ENCODE measurements around the gene CDS2. TPM values are rescaled to one million over a fixed set of nuclear protein-coding genes. Genes with fewer than 3 reads are reported as not detected.

The CDS2 gene
- total RNA-seq, 1 experiment from 2014 or later: 49.1 TPM

DNA sequence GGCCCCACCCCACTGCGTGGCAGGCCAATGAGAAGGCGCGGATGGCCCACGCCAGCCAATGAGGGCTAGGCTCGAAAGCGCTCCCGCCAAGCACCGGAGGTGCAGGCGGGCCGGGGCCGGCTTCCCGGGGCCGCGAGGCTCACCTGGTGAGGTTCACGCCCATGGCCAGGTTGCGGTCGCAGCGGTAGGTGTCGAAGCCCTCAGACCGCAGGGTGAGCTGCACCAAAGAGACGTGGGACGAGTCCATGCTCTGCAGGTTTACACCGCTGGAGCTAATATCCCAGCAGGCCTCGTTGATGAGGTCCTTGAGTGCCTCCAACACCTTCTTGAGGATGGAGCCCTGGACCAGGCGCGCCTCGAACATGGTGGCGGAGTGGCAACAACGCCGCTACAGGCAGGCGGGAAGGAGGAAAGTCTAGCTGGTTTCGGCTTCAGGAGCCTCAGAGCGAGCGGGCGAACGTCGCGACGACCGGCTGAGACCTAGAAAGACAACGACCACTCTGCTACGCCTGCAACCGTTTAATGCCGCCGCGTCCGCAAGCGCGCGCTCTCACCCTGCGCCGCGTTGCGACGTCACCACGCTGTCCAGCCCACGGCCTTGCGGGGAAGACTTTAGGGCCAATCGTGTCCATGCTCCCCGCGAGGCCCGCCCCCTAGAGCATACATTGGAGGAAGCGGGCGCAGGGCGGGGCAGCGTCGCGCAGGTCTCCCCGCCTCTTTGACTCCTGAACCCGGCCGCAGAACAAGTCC is 7.2 kb upstream of the CDS2 start, which contains the start of gene PCNA (continued):
- no peak; the same call in 1 of the 2 replicates for TF ChIP-seq ESRRA (CRISPR knock-in tag; IDR thresholded peaks at IDR 0.05; ENCODE audit: borderline replicate concordance)
- TF ChIP-seq, protein P1, sequence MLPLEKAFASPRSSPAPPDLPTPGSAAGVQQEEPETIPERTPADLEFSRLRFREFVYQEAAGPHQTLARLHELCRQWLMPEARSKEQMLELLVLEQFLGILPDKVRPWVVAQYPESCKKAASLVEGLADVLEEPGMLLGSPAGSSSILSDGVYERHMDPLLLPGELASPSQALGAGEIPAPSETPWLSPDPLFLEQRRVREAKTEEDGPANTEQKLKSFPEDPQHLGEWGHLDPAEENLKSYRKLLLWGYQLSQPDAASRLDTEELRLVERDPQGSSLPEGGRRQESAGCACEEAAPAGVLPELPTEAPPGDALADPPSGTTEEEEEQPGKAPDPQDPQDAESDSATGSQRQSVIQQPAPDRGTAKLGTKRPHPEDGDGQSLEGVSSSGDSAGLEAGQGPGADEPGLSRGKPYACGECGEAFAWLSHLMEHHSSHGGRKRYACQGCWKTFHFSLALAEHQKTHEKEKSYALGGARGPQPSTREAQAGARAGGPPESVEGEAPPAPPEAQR (CRISPR knock-in tag; IDR thresholded peaks at IDR 0.05): no peak
- peak; percentile 1; the same call in 1 of the 2 replicates for TF ChIP-seq IRF2 (CRISPR knock-in tag; IDR thresholded peaks at IDR 0.05; ENCODE audit: borderline replicate concordance, low read depth)
- TF ChIP-seq, protein P2, sequence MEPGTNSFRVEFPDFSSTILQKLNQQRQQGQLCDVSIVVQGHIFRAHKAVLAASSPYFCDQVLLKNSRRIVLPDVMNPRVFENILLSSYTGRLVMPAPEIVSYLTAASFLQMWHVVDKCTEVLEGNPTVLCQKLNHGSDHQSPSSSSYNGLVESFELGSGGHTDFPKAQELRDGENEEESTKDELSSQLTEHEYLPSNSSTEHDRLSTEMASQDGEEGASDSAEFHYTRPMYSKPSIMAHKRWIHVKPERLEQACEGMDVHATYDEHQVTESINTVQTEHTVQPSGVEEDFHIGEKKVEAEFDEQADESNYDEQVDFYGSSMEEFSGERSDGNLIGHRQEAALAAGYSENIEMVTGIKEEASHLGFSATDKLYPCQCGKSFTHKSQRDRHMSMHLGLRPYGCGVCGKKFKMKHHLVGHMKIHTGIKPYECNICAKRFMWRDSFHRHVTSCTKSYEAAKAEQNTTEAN (CRISPR knock-in tag; IDR thresholded peaks at IDR 0.05): 0 out of 2 replicates have a peak, but pooled peaks have one; percentile 16
- TF ChIP-seq SMAD3 (CRISPR knock-in tag; IDR thresholded peaks at IDR 0.05; ENCODE audit: borderline replicate concordance): 0 out of 2 replicates have a peak, but pooled peaks have one; percentile 1
- TF ChIP-seq ZNF219 (CRISPR knock-in tag; IDR thresholded peaks at IDR 0.05; ENCODE audit: borderline replicate concordance): 0 out of 2 replicates have a peak, but pooled peaks have one; percentile 86
- no peak for TF ChIP-seq GTF2I (CRISPR knock-in tag; conservative IDR thresholded peaks at IDR 0.05)
- TF ChIP-seq, protein P3, sequence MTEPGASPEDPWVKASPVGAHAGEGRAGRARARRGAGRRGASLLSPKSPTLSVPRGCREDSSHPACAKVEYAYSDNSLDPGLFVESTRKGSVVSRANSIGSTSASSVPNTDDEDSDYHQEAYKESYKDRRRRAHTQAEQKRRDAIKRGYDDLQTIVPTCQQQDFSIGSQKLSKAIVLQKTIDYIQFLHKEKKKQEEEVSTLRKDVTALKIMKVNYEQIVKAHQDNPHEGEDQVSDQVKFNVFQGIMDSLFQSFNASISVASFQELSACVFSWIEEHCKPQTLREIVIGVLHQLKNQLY (CRISPR knock-in tag; IDR thresholded peaks at IDR 0.05): 0 out of 2 replicates have a peak, but pooled peaks have one; percentile 80
- peak; percentile 94 for TF ChIP-seq TP53 (CRISPR knock-in tag; IDR thresholded peaks at IDR 0.05)
- TF ChIP-seq FOXK1 (CRISPR knock-in tag; IDR thresholded peaks at IDR 0.05): no peak; the same call in 1 of the 2 replicates
- TF ChIP-seq, protein P4, sequence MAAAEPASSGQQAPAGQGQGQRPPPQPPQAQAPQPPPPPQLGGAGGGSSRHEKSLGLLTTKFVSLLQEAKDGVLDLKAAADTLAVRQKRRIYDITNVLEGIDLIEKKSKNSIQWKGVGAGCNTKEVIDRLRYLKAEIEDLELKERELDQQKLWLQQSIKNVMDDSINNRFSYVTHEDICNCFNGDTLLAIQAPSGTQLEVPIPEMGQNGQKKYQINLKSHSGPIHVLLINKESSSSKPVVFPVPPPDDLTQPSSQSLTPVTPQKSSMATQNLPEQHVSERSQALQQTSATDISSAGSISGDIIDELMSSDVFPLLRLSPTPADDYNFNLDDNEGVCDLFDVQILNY (CRISPR knock-in tag; IDR thresholded peaks at IDR 0.05): peak; percentile 87
- TF ChIP-seq TEAD4 (CRISPR knock-in tag; IDR thresholded peaks at IDR 0.05): no peak; the same call in 1 of the 2 replicates
- TF ChIP-seq, protein P5, sequence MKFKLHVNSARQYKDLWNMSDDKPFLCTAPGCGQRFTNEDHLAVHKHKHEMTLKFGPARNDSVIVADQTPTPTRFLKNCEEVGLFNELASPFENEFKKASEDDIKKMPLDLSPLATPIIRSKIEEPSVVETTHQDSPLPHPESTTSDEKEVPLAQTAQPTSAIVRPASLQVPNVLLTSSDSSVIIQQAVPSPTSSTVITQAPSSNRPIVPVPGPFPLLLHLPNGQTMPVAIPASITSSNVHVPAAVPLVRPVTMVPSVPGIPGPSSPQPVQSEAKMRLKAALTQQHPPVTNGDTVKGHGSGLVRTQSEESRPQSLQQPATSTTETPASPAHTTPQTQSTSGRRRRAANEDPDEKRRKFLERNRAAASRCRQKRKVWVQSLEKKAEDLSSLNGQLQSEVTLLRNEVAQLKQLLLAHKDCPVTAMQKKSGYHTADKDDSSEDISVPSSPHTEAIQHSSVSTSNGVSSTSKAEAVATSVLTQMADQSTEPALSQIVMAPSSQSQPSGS (CRISPR knock-in tag; IDR thresholded peaks at IDR 0.05; ENCODE audit: borderline replicate concordance, low read depth): no peak
- peak; percentile 98 for TF ChIP-seq KAT7 (CRISPR knock-in tag; IDR thresholded peaks at IDR 0.05; ENCODE audit: borderline replicate concordance)
- no peak for TF ChIP-seq MXD4 (CRISPR knock-in tag; IDR thresholded peaks at IDR 0.05; ENCODE audit: borderline replicate concordance)
- TF ChIP-seq, protein P6, sequence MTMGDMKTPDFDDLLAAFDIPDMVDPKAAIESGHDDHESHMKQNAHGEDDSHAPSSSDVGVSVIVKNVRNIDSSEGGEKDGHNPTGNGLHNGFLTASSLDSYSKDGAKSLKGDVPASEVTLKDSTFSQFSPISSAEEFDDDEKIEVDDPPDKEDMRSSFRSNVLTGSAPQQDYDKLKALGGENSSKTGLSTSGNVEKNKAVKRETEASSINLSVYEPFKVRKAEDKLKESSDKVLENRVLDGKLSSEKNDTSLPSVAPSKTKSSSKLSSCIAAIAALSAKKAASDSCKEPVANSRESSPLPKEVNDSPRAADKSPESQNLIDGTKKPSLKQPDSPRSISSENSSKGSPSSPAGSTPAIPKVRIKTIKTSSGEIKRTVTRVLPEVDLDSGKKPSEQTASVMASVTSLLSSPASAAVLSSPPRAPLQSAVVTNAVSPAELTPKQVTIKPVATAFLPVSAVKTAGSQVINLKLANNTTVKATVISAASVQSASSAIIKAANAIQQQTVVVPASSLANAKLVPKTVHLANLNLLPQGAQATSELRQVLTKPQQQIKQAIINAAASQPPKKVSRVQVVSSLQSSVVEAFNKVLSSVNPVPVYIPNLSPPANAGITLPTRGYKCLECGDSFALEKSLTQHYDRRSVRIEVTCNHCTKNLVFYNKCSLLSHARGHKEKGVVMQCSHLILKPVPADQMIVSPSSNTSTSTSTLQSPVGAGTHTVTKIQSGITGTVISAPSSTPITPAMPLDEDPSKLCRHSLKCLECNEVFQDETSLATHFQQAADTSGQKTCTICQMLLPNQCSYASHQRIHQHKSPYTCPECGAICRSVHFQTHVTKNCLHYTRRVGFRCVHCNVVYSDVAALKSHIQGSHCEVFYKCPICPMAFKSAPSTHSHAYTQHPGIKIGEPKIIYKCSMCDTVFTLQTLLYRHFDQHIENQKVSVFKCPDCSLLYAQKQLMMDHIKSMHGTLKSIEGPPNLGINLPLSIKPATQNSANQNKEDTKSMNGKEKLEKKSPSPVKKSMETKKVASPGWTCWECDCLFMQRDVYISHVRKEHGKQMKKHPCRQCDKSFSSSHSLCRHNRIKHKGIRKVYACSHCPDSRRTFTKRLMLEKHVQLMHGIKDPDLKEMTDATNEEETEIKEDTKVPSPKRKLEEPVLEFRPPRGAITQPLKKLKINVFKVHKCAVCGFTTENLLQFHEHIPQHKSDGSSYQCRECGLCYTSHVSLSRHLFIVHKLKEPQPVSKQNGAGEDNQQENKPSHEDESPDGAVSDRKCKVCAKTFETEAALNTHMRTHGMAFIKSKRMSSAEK (CRISPR knock-in tag; IDR thresholded peaks at IDR 0.05; ENCODE audit: borderline replicate concordance): no peak
- no peak for TF ChIP-seq JUN (CRISPR knock-in tag; IDR thresholded peaks at IDR 0.05)
- TF ChIP-seq CREB1 (CRISPR knock-in tag; IDR thresholded peaks at IDR 0.05): peak; percentile 71; the same call in 1 of the 2 replicates
- peak; percentile 96; the same call in 1 of the 2 replicates for TF ChIP-seq ELF4 (CRISPR knock-in tag; IDR thresholded peaks at IDR 0.05; ENCODE audit: low read depth)
- TF ChIP-seq, protein P7, sequence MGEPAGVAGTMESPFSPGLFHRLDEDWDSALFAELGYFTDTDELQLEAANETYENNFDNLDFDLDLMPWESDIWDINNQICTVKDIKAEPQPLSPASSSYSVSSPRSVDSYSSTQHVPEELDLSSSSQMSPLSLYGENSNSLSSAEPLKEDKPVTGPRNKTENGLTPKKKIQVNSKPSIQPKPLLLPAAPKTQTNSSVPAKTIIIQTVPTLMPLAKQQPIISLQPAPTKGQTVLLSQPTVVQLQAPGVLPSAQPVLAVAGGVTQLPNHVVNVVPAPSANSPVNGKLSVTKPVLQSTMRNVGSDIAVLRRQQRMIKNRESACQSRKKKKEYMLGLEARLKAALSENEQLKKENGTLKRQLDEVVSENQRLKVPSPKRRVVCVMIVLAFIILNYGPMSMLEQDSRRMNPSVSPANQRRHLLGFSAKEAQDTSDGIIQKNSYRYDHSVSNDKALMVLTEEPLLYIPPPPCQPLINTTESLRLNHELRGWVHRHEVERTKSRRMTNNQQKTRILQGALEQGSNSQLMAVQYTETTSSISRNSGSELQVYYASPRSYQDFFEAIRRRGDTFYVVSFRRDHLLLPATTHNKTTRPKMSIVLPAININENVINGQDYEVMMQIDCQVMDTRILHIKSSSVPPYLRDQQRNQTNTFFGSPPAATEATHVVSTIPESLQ (CRISPR knock-in tag; IDR thresholded peaks at IDR 0.05): no peak
- TF ChIP-seq NR3C1 (CRISPR knock-in tag; conservative IDR thresholded peaks at IDR 0.05; ENCODE audit: low read depth): no peak; the same call in 1 of the 2 replicates
- TF ChIP-seq JAZF1 (CRISPR knock-in tag; IDR thresholded peaks at IDR 0.05): no peak
- no peak for TF ChIP-seq TCF7 (CRISPR knock-in tag; IDR thresholded peaks at IDR 0.05; ENCODE audit: low read depth)
- TF ChIP-seq, protein P8, sequence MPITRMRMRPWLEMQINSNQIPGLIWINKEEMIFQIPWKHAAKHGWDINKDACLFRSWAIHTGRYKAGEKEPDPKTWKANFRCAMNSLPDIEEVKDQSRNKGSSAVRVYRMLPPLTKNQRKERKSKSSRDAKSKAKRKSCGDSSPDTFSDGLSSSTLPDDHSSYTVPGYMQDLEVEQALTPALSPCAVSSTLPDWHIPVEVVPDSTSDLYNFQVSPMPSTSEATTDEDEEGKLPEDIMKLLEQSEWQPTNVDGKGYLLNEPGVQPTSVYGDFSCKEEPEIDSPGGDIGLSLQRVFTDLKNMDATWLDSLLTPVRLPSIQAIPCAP (CRISPR knock-in tag; IDR thresholded peaks at IDR 0.05): peak; percentile 61
- peak; percentile 8; the same call in 1 of the 2 replicates for TF ChIP-seq RELA (CRISPR knock-in tag; IDR thresholded peaks at IDR 0.05; ENCODE audit: borderline replicate concordance)
